ENCODE data around the gene UBE3C. TPM values are rescaled to one million over a fixed set of nuclear protein-coding genes. Genes with fewer than 3 reads are reported as not detected.
"Not testable (repeated sequence)": the region's sequence is repeated elsewhere in the genome, so short reads cannot be mapped to it uniquely, and the experiment has no call there.

The UBE3C gene
- total and polyA plus RNA-seq, 4 donors: 12.7 to 91.8 (median 46.1) TPM

DNA sequence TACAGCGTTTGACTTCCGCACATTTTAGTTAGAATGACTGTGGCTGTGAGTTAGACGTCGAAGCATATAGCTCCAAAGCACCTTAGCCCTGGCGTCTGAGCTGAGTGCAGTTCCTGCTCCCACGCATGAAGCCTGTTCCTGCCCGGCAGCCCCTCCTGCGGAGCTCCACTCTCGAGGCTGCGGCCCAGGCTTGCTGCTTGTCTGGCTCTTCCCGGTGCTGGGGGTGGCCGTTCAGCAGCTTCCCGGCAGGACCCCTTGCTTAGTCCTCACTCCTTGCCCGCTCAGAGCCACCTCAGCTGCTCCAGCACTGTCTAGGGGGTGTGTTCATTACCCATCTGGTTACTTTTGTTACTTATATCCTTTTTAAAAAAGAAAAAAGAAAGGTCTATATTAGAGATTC lies 109.9 kb downstream of the UBE3C start:
- peaks cover 12 to 20% (median 15%) of the 10 kb centered on the region in 4 donors for H3K36me3 ChIP-seq (ENCODE audit: control insufficient read depth in 4 of 4, insufficient read depth in 4 of 4, low read length in 4 of 4)
- WGBS, 2 donors: 95 to 97% methylated on average over 14 of the region's 14 CpGs
- DNase-seq: no peak

DNA sequence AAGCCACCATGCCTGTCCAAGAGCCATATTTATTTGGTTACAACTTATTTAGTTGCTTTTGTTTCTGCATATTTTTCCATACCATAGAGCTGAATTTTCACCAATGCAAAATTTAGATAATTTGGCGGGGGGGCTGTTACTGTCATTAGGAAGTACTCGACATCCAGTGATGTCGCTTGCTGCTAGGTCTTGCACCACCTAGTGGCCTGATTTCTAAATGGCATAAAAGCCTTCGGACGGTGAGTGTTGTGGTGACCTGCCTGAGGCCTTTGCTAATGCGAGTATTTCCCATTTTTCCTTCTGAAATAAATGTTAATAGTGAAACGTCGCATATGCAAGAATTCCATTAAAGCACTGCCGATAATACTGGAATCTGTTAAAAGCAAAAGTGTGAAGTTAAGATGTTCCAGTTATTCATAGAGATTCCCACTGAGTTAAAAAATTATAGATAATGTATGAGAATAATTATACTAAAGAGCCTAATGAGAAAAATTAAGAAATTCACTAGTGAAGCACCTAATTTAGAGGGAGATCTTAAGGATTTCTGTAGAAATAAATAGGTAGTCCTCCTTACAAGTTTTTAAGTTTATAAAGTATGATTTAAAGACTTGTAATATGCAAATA lies 112.0 kb downstream of the UBE3C start:
- no peak for ATAC-seq (ENCODE audit: insufficient read depth, low FRiP score)
- Histone ChIP-seq H3K27me3 (ENCODE audit: control insufficient read depth in 3 of 3, insufficient read depth in 3 of 3, low read length in 2 of 3) (no peaks in the 10 kb centered on the region), H3K36me3 (ENCODE audit: control insufficient read depth in 4 of 4, insufficient read depth in 4 of 4, low read length in 4 of 4) (peaks cover 18 to 30% (median 25%) of the 10 kb centered on the region in 4 donors), H3K4me3 (no peak overlapping the region), H3K27ac (ENCODE audit: low read depth in 1 of 2, low read length in 1 of 2) (no peak overlapping the region), H3K4me1 (ENCODE audit: control insufficient read depth in 5 of 5, insufficient read depth in 5 of 5, low read length in 5 of 5) (no peaks in the 10 kb centered on the region), H3K9ac (ENCODE audit: insufficient read depth in 1 of 2, low read length in 2 of 2) (no peak overlapping the region), H3K9me3 (ENCODE audit: control insufficient read depth in 4 of 4, insufficient read depth in 3 of 4, low read length in 3 of 4) (no peaks in the 10 kb centered on the region)
- TF ChIP-seq, protein P1, sequence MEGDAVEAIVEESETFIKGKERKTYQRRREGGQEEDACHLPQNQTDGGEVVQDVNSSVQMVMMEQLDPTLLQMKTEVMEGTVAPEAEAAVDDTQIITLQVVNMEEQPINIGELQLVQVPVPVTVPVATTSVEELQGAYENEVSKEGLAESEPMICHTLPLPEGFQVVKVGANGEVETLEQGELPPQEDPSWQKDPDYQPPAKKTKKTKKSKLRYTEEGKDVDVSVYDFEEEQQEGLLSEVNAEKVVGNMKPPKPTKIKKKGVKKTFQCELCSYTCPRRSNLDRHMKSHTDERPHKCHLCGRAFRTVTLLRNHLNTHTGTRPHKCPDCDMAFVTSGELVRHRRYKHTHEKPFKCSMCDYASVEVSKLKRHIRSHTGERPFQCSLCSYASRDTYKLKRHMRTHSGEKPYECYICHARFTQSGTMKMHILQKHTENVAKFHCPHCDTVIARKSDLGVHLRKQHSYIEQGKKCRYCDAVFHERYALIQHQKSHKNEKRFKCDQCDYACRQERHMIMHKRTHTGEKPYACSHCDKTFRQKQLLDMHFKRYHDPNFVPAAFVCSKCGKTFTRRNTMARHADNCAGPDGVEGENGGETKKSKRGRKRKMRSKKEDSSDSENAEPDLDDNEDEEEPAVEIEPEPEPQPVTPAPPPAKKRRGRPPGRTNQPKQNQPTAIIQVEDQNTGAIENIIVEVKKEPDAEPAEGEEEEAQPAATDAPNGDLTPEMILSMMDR (IDR thresholded peaks at IDR 0.05; ENCODE audit: control extremely low read depth, extremely low read depth): peak; percentile 30
- peak; percentile 30 to 46 (median 41) for DNase-seq
- 40 to 44% methylated on average over 9 of the region's 9 CpGs for WGBS, 2 donors

More for the DNA sequence above, 109.9 kb downstream of the UBE3C start:
- Histone ChIP-seq H3K27me3 (ENCODE audit: control insufficient read depth in 3 of 3, insufficient read depth in 3 of 3, low read length in 2 of 3) (no peaks in the 10 kb centered on the region), H3K9me3 (ENCODE audit: control insufficient read depth in 4 of 4, insufficient read depth in 3 of 4, low read length in 3 of 4) (no peaks in the 10 kb centered on the region), H3K9ac (ENCODE audit: insufficient read depth in 1 of 2, low read length in 2 of 2) (no peak overlapping the region), H3K27ac (ENCODE audit: low read depth in 1 of 2, low read length in 1 of 2) (no peak overlapping the region), H3K4me1 (ENCODE audit: control insufficient read depth in 5 of 5, insufficient read depth in 5 of 5, low read length in 5 of 5) (no peaks in the 10 kb centered on the region), H3K4me3 (no peak overlapping the region)
- TF ChIP-seq, protein P1 (IDR thresholded peaks at IDR 0.05; ENCODE audit: control extremely low read depth, extremely low read depth): no peak
- ATAC-seq (ENCODE audit: insufficient read depth, low FRiP score): no peak

DNA sequence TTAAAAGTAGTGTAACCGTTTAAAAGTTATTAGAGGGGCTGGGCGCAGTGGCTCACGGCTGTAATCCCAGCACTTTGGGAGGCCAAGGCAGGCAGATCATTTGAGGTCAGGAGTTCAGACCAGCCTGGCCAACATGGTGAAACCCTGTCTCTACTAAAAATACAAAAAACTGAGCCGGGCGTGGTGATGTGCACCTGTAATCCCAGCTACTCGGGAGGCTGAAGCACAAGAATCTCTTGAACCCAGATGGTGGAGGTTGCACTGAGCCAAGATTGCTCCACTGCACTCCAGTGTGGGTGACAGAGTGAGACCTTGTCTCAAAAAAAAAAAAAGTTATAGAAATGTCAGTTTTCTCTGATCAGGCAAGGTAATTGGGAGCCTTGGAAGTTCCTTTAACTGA lies 113.1 kb downstream of the UBE3C start:
- not testable (repeated sequence) for ATAC-seq (ENCODE audit: insufficient read depth, low FRiP score)
- H3K36me3 ChIP-seq (ENCODE audit: control insufficient read depth in 4 of 4, insufficient read depth in 4 of 4, low read length in 4 of 4): peaks cover 24 to 30% (median 27%) of the 10 kb centered on the region in 4 donors

DNA sequence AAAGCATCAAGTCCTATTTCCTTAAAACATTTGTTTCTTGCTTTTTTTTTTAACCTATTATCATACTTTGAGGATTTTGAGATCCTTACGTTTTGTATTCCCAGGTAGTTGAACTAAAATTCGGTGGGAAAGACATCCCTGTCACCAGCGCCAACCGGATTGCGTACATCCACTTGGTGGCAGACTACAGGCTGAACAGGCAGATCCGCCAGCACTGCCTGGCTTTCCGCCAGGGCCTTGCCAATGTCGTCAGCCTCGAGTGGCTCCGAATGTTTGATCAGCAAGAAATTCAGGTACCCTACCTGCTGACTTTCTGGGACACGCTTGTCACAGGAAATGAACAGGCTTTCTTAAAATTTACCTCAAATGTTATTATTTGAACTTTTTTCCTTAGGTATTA lies 115.1 kb downstream of the UBE3C start:
- 69 to 85% methylated on average over 11 of the region's 11 CpGs for WGBS, 2 donors

More for the DNA sequence above, 113.1 kb downstream of the UBE3C start:
- WGBS, 2 donors: 96 to 97% methylated on average over 6 of the region's 6 CpGs
- DNase-seq; H3K9ac ChIP-seq (ENCODE audit: insufficient read depth in 1 of 2, low read length in 2 of 2); H3K9me3 ChIP-seq (ENCODE audit: control insufficient read depth in 4 of 4, insufficient read depth in 3 of 4, low read length in 3 of 4); H3K27me3 ChIP-seq (ENCODE audit: control insufficient read depth in 3 of 3, insufficient read depth in 3 of 3, low read length in 2 of 3); H3K27ac ChIP-seq (ENCODE audit: low read depth in 1 of 2, low read length in 1 of 2); H3K4me3 ChIP-seq; H3K4me1 ChIP-seq (ENCODE audit: control insufficient read depth in 5 of 5, insufficient read depth in 5 of 5, low read length in 5 of 5): not testable (repeated sequence)

DNA sequence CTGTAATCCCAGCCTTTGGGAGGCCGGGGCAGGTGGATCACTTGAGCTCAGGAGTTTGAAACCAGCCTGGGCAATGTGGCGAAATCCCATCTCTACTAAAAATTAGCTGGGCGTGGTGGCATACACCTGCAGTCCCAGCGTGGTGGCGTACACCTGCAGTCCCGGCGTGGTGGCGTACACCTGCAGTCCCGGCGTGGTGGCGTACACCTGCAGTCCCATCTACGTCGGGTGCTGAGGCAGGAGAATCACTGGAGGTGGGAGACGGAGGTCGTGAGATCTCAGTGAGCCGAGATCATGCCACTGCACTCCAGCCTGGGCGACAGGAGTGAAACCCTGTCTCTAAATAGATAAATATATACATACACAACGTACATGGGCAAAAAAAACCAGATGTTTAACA lies 116.1 kb downstream of the UBE3C start:
- not testable (repeated sequence) for DNase-seq

More for the DNA sequence above, 115.1 kb downstream of the UBE3C start:
- no peaks in the 10 kb centered on the region for H3K9me3 ChIP-seq (ENCODE audit: control insufficient read depth in 4 of 4, insufficient read depth in 3 of 4, low read length in 3 of 4)
- DNase-seq (peak; percentile 66 to 84 (median 84)), ATAC-seq (ENCODE audit: insufficient read depth, low FRiP score) (peak; percentile 80)
- H3K27ac ChIP-seq (ENCODE audit: low read depth in 1 of 2, low read length in 1 of 2): no peak overlapping the region
- H3K4me1 ChIP-seq (ENCODE audit: control insufficient read depth in 5 of 5, insufficient read depth in 5 of 5, low read length in 5 of 5): no peaks in the 10 kb centered on the region
- peaks cover 20 to 38% (median 22%) of the 10 kb centered on the region in 4 donors for H3K36me3 ChIP-seq (ENCODE audit: control insufficient read depth in 4 of 4, insufficient read depth in 4 of 4, low read length in 4 of 4)
- H3K9ac ChIP-seq (ENCODE audit: insufficient read depth in 1 of 2, low read length in 2 of 2): no peak overlapping the region
- H3K27me3 ChIP-seq (ENCODE audit: control insufficient read depth in 3 of 3, insufficient read depth in 3 of 3, low read length in 2 of 3): no peaks in the 10 kb centered on the region
- TF ChIP-seq, protein P1 (IDR thresholded peaks at IDR 0.05; ENCODE audit: control extremely low read depth, extremely low read depth): no peak
- no peak overlapping the region for H3K4me3 ChIP-seq

More for the DNA sequence above, 116.1 kb downstream of the UBE3C start:
- not testable (repeated sequence) for H3K4me3 ChIP-seq; H3K9me3 ChIP-seq (ENCODE audit: control insufficient read depth in 4 of 4, insufficient read depth in 3 of 4, low read length in 3 of 4); H3K27me3 ChIP-seq (ENCODE audit: control insufficient read depth in 3 of 3, insufficient read depth in 3 of 3, low read length in 2 of 3); H3K4me1 ChIP-seq (ENCODE audit: control insufficient read depth in 5 of 5, insufficient read depth in 5 of 5, low read length in 5 of 5); ATAC-seq (ENCODE audit: insufficient read depth, low FRiP score)
- H3K9ac ChIP-seq (ENCODE audit: insufficient read depth in 1 of 2, low read length in 2 of 2): peak overlapping the region in 1 of 2 donors; percentile 46
- H3K27ac ChIP-seq (ENCODE audit: low read depth in 1 of 2, low read length in 1 of 2): peak overlapping the region in 1 of 2 donors; percentile 24
- peaks cover 20 to 43% (median 27%) of the 10 kb centered on the region in 4 donors for H3K36me3 ChIP-seq (ENCODE audit: control insufficient read depth in 4 of 4, insufficient read depth in 4 of 4, low read length in 4 of 4)
- 92 to 96% methylated on average over 17 to 18 of the region's 18 CpGs for whole genome bisulfite sequencing, 2 donors

Measured in lung (tissue), 12 donors.